ENCODE data around the gene HS2ST1. TPM values are rescaled to one million over a fixed set of nuclear protein-coding genes. Genes with fewer than 3 reads are reported as not detected.
"Not testable (repeated sequence)": the region's sequence is repeated elsewhere in the genome, so short reads cannot be mapped to it uniquely, and the experiment has no call there.

Gene HS2ST1
- total RNA-seq, 1 donor from 2014 or later, result 56.4 TPM

- no peak for TF ChIP-seq CTCF (conservative IDR thresholded peaks at IDR 0.05)
- Mint-ChIP-seq H3K27ac (ENCODE audit: unreplicated experiment) (no peak overlapping the region), H3K36me3 (ENCODE audit: low read depth) (peaks cover 8% of the 10 kb centered on the region), H3K9me3 (peaks cover 2% of the 10 kb centered on the region), H3K27me3 (ENCODE audit: low read depth) (no peaks in the 10 kb centered on the region), H3K4me1 (no peaks in the 10 kb centered on the region), H3K4me3 (no peak overlapping the region)
- no peak for DNase-seq (ENCODE audit: low read depth, low spot score)
These were observed 73.0 kb downstream of the HS2ST1 start for GRCh38 chr1:86987446-86987845.

GRCh38 chr1:86988835-86989234, 74.4 kb downstream of the HS2ST1 start:
- H3K4me3 Mint-ChIP-seq, result no peak overlapping the region
- DNase-seq (ENCODE audit: low read depth, low spot score), result no peak
- H3K36me3 Mint-ChIP-seq (ENCODE audit: low read depth), result peaks cover 3% of the 10 kb centered on the region
- H3K9me3 Mint-ChIP-seq, result no peaks in the 10 kb centered on the region
- H3K27me3 Mint-ChIP-seq (ENCODE audit: low read depth), result no peaks in the 10 kb centered on the region
- H3K27ac Mint-ChIP-seq (ENCODE audit: unreplicated experiment), result no peak overlapping the region
- no peaks in the 10 kb centered on the region for H3K4me1 Mint-ChIP-seq
- TF ChIP-seq CTCF (conservative IDR thresholded peaks at IDR 0.05), result no peak

- not testable (repeated sequence) for H3K36me3 Mint-ChIP-seq (ENCODE audit: low read depth); H3K9me3 Mint-ChIP-seq; DNase-seq (ENCODE audit: low read depth, low spot score); H3K27ac Mint-ChIP-seq (ENCODE audit: unreplicated experiment); H3K4me1 Mint-ChIP-seq; H3K27me3 Mint-ChIP-seq (ENCODE audit: low read depth); H3K4me3 Mint-ChIP-seq
These were observed 75.3 kb downstream of the HS2ST1 start for GRCh38 chr1:86989690-86990089.

GRCh38 chr1:86990826-86991225, 76.4 kb downstream of the HS2ST1 start:
- no peak overlapping the region for H3K4me3 Mint-ChIP-seq
- no peaks in the 10 kb centered on the region for H3K27me3 Mint-ChIP-seq (ENCODE audit: low read depth)
- no peaks in the 10 kb centered on the region for H3K4me1 Mint-ChIP-seq
- H3K27ac Mint-ChIP-seq (ENCODE audit: unreplicated experiment), result peak overlapping the region; percentile 82
- no peak for DNase-seq (ENCODE audit: low read depth, low spot score)
- H3K36me3 Mint-ChIP-seq (ENCODE audit: low read depth), result peaks cover 3% of the 10 kb centered on the region
- H3K9me3 Mint-ChIP-seq, result no peaks in the 10 kb centered on the region
- no peak for TF ChIP-seq CTCF (conservative IDR thresholded peaks at IDR 0.05)

GRCh38 chr1:86991549-86992186, 77.2 kb downstream of the HS2ST1 start:
- no peak for TF ChIP-seq CTCF (conservative IDR thresholded peaks at IDR 0.05)
- no peaks in the 10 kb centered on the region for H3K9me3 Mint-ChIP-seq
- no peak overlapping the region for H3K27ac Mint-ChIP-seq (ENCODE audit: unreplicated experiment)
- no peaks in the 10 kb centered on the region for H3K4me1 Mint-ChIP-seq
- H3K4me3 Mint-ChIP-seq, result no peak overlapping the region
- H3K27me3 Mint-ChIP-seq (ENCODE audit: low read depth), result no peaks in the 10 kb centered on the region
- no peak for DNase-seq (ENCODE audit: low read depth, low spot score)
- H3K36me3 Mint-ChIP-seq (ENCODE audit: low read depth), result peaks cover 3% of the 10 kb centered on the region

GRCh38 chr1:86992861-86993260, 78.4 kb downstream of the HS2ST1 start:
- Mint-ChIP-seq H3K36me3 (ENCODE audit: low read depth) (peaks cover 3% of the 10 kb centered on the region), H3K4me1 (no peaks in the 10 kb centered on the region), H3K9me3 (no peaks in the 10 kb centered on the region), H3K4me3 (no peak overlapping the region), H3K27me3 (ENCODE audit: low read depth) (no peaks in the 10 kb centered on the region), H3K27ac (ENCODE audit: unreplicated experiment) (no peak overlapping the region)
- no peak for TF ChIP-seq CTCF (conservative IDR thresholded peaks at IDR 0.05)
- no peak for DNase-seq (ENCODE audit: low read depth, low spot score)

All from neural crest cell (in vitro differentiated cells).